ENCODE results near the gene TEKTIP1. TPM values are rescaled to one million over a fixed set of nuclear protein-coding genes. Genes with fewer than 3 reads are reported as not detected.

Gene TEKTIP1
- total and polyA plus RNA-seq, 10 of the 15 experiments (the other 5 are each of a cell fraction or from before 2014, with no cell fraction given), result 0.18 to 2.6 (median 0.60) TPM; not detected in 5

DNA sequence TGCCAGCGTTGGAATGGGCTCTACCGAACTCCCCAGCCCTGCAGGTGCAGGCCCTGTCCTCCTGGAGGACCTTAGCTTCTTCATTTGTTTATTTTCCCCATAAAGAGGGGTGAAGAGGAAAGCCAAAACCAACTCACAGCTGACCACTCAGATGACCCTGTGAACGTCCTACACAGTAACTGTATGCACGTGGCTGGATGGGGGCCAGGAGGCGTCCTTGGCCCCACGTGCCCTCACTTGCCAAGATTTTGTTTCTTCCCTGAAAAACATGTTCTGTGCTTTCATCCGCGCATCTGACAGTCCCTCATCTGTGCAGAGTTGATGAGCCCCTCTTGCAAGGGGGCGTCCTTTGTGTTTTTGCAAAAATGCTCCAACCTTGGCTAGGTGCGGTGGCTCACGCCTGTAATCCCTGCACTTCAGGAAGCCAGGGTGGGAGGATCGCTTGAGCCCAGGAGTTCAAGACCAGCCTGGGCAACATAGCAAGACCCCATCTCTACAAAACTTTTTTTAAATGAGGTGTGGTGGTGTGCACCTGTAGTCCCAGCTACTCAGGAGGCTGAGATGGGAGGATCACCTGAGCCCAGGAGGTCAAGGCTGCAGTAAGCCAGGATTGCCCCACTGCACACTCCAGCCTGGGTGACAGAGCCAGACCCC lies 5.3 kb upstream of the TEKTIP1 start (continued):
- TF ChIP-seq, protein P1, sequence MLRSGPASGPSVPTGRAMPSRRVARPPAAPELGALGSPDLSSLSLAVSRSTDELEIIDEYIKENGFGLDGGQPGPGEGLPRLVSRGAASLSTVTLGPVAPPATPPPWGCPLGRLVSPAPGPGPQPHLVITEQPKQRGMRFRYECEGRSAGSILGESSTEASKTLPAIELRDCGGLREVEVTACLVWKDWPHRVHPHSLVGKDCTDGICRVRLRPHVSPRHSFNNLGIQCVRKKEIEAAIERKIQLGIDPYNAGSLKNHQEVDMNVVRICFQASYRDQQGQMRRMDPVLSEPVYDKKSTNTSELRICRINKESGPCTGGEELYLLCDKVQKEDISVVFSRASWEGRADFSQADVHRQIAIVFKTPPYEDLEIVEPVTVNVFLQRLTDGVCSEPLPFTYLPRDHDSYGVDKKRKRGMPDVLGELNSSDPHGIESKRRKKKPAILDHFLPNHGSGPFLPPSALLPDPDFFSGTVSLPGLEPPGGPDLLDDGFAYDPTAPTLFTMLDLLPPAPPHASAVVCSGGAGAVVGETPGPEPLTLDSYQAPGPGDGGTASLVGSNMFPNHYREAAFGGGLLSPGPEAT (IDR thresholded peaks at IDR 0.05; ENCODE audit: low read depth), result no peak
- TF ChIP-seq, protein P2, sequence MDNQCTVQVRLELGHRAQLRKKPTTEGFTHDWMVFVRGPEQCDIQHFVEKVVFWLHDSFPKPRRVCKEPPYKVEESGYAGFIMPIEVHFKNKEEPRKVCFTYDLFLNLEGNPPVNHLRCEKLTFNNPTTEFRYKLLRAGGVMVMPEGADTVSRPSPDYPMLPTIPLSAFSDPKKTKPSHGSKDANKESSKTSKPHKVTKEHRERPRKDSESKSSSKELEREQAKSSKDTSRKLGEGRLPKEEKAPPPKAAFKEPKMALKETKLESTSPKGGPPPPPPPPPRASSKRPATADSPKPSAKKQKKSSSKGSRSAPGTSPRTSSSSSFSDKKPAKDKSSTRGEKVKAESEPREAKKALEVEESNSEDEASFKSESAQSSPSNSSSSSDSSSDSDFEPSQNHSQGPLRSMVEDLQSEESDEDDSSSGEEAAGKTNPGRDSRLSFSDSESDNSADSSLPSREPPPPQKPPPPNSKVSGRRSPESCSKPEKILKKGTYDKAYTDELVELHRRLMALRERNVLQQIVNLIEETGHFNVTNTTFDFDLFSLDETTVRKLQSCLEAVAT (IDR thresholded peaks at IDR 0.05), result no peak
- TF ChIP-seq, protein P3, sequence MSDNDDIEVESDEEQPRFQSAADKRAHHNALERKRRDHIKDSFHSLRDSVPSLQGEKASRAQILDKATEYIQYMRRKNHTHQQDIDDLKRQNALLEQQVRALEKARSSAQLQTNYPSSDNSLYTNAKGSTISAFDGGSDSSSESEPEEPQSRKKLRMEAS (IDR thresholded peaks at IDR 0.05; ENCODE audit: low read depth, low read length), result no peak

DNA sequence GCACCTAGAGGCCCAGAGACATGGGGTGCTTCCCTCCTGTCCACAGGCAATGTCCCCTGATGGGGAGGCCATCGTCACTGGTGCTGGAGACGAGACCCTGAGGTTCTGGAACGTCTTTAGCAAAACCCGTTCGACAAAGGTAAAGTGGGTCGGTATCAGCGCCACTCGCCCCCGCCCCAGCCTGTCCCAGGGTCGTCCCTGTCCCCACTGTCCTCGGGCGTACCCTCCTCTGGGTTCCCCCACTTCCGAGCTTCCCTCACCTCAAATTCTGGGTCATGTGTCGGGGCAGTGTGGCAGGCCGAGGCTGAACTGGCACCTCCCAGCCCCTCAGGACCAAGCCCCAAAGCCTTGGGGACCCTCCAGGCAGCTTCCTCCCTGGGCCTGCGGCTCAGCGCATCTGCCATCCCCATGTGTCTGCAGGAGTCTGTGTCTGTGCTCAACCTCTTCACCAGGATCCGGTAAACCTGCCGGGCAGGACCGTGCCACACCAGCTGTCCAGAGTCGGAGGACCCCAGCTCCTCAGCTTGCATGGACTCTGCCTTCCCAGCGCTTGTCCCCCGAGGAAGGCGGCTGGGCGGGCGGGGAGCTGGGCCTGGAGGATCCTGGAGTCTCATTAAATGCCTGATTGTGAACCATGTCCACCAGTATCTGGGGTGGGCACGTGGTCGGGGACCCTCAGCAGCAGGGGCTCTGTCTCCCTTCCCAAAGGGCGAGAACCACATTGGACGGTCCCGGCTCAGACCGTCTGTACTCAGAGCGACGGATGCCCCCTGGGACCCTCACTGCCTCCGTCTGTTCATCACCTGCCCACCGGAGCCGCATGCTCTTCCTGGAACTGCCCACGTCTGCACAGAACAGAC lies 4.4 kb upstream of the TEKTIP1 start:
- Histone ChIP-seq H3K27me3 (replicated peaks in 1 of 2; ENCODE audit: control insufficient read depth in 2 of 2, insufficient read depth in 2 of 2, low read length in 1 of 2) (no peaks in the 10 kb centered on the region), H3K9me3 (replicated peaks; ENCODE audit: control insufficient read depth, insufficient read depth, low read length) (no peaks in the 10 kb centered on the region), H3K9ac (ENCODE audit: control insufficient read depth, insufficient read depth, low read length) (no peak overlapping the region), H3K36me3 (ENCODE audit: control insufficient read depth in 2 of 2, insufficient read depth in 2 of 2, low read length in 1 of 2) (peaks cover 9 to 27% of the 10 kb centered on the region in 2 experiments), H3K4me2 (ENCODE audit: control insufficient read depth, insufficient read depth) (no peak overlapping the region), H4K20me1 (ENCODE audit: control insufficient read depth, insufficient read depth) (no peaks in the 10 kb centered on the region), H3K4me1 (ENCODE audit: control insufficient read depth, insufficient read depth, low read length) (no peaks in the 10 kb centered on the region), H3K27ac (ENCODE audit: control insufficient read depth, insufficient read depth) (no peak overlapping the region), H3K79me2 (ENCODE audit: control insufficient read depth, insufficient read depth, low read length) (no peaks in the 10 kb centered on the region), H2AFZ (ENCODE audit: control insufficient read depth, low read depth, low read length) (no peak overlapping the region), H3K4me3 (no peak overlapping the region)
- FAIRE-seq (no peak), DNase-seq (ENCODE audit: low read depth, low spot score) (no peak), ATAC-seq (no peak)
- ChIA-PET POLR2A (no interaction called here), SMC1A (ENCODE audit: uncharacterized antibody, unreplicated experiment) (no interaction called here), CTCF (no interaction called here), RAD21 (ENCODE audit: unreplicated experiment) (no interaction called here)
- in situ Hi-C loops (cut with MboI) (no loop called here), intact Hi-C loops (cut with micrococcal nuclease; ENCODE audit: unreplicated experiment) (no loop called here)
- BruUV-seq (replicated peaks), result no TSS peak
- WGBS (ENCODE audit: insufficient coverage, insufficient replicate concordance, low lambda C conversion rate, missing lambda C conversion rate), result 93% methylated on average over 32 of the region's 38 CpGs
- TF ChIP-seq TARDBP (IDR thresholded peaks at IDR 0.05; ENCODE audit: borderline replicate concordance) (no peak), EP300 (IDR thresholded peaks at IDR 0.05; ENCODE audit: borderline replicate concordance in 1 of 2, control insufficient read depth in 1 of 2, low read depth in 2 of 2, low read length in 2 of 2) (no peak), TCF3 (IDR thresholded peaks at IDR 0.05; ENCODE audit: borderline replicate concordance, insufficient read depth, low read depth, low read length) (no peak), MEF2B (IDR thresholded peaks at IDR 0.05; ENCODE audit: partially characterized antibody, poor library complexity, severe bottlenecking) (no peak), POLR2AphosphoS5 (IDR thresholded peaks at IDR 0.05; ENCODE audit: low read length) (no peak)
